K562 (cell line): Measurements from ENCODE around the gene DOCK4. TPM values are rescaled to one million over a fixed set of nuclear protein-coding genes. Genes with fewer than 3 reads are reported as not detected.

Experiments used
- ATAC-seq: fragments of 200-7000 bp; cut with Tn5 transposase; 3 replicates; pipeline ENCODE4 v1.9.1; 2020; ENCODE audit warnings: moderate library complexity
- BruUV-seq: library from RNA; stranded (reverse); fragments of 400-500 nt; replicated peaks from 2 replicates; lab custom pipeline; 2021; lab: Mats Ljungman, UMichigan
- CTCF ChIA-PET: fragments of 300-600 bp; formaldehyde crosslinking; extraction: SDS; loops from one replicate; lab custom pipeline; 2021; ENCODE audit warnings: low intra/inter-chr PET ratio; lab: Yijun Ruan, JAX
- POLR2A ChIA-PET: fragments of 300-600, 350-650 bp; sonication (Branson Sonifier 250); formaldehyde crosslinking; extraction: SDS; loops from one replicate; lab custom pipeline; 2021; ENCODE audit warnings: antibody characterized with exemption, inconsistent platforms; lab: Yijun Ruan, JAX
- DNase-seq, 4 experiments: peaks; one replicate each; pipeline versions ENCODE4 v3.0.0 to v3.0.0-alpha.2; 2011 to 2018; ENCODE audit warnings: low spot score in 3 of 4, mixed read lengths in 3 of 4; ENCODE audit errors: extremely low read depth in 1 of 4
- FAIRE-seq: peaks from 2 replicates; lab custom pipeline; 2011; peaks lifted over from hg19 to GRCh38; lab: Jason Lieb, UNC
- H2AFZ ChIP-seq: 2 replicates; pipeline ENCODE4 v1.6.0; 2011; ENCODE audit warnings: low read depth, low read length, control low read depth, inconsistent platforms
- H3K27ac ChIP-seq: fragments of 200-600 bp; 3 replicates; pipeline ENCODE4 v1.8.0; 2011; ENCODE audit warnings: low read depth, mild to moderate bottlenecking, control low read depth, inconsistent platforms, low read length, moderate library complexity, mixed read lengths; ENCODE audit errors: extremely low read depth
- H3K27me3 ChIP-seq, 2 experiments: fragments of 300-600 bp in 1 of 2; 2 replicates in 1 of 2; 3 replicates in 1 of 2; pipeline versions ENCODE4 v1.6.0 to v1.8.0; 2011; ENCODE audit warnings: inconsistent platforms in 2 of 2, low read length in 2 of 2, mild to moderate bottlenecking in 1 of 2, mixed read lengths in 1 of 2, moderate library complexity in 1 of 2; ENCODE audit not compliant: control insufficient read depth in 2 of 2, insufficient read depth in 2 of 2
- H3K36me3 ChIP-seq: fragments of 300-600 bp; 3 replicates; pipeline ENCODE4 v1.8.0; 2011; ENCODE audit warnings: mild to moderate bottlenecking, low read length, inconsistent platforms; ENCODE audit not compliant: control insufficient read depth, insufficient read depth
- H3K4me1 ChIP-seq, 2 experiments: fragments of 200-600 bp in 1 of 2; replicated peaks in 1 of 2; 2 replicates in 1 of 2; 3 replicates in 1 of 2; pipeline versions ENCODE4 v1.5.1 to v1.8.0; 2011; ENCODE audit warnings: inconsistent platforms in 2 of 2, low read length in 2 of 2, mild to moderate bottlenecking in 1 of 2, mixed read lengths in 1 of 2, moderate library complexity in 1 of 2; ENCODE audit not compliant: control insufficient read depth in 2 of 2, insufficient read depth in 2 of 2
- H3K4me2 ChIP-seq: 2 replicates; pipeline ENCODE4 v1.6.1; 2011; ENCODE audit warnings: low read length, control low read depth, inconsistent platforms, mixed read lengths; ENCODE audit not compliant: insufficient read depth
- H3K4me3 ChIP-seq: fragments of 200-600 bp; sonication (generic), shearing (Covaris generic); 2 replicates; pipeline ENCODE4 v1.5.1; 2016; ENCODE audit warnings: control low read depth, inconsistent platforms
- H3K79me2 ChIP-seq: fragments of 200-600 bp; 3 replicates; pipeline ENCODE4 v1.8.0; 2011; ENCODE audit warnings: low read length, inconsistent platforms; ENCODE audit not compliant: control insufficient read depth, insufficient read depth
- H3K9ac ChIP-seq, 2 experiments: 2 replicates each; pipeline versions ENCODE4 v1.6.0 to v1.6.1; 2011; ENCODE audit warnings: low read depth in 2 of 2, low read length in 2 of 2, control low read depth in 1 of 2, inconsistent platforms in 1 of 2, mild to moderate bottlenecking in 1 of 2, mixed read lengths in 1 of 2; ENCODE audit not compliant: insufficient read depth in 1 of 2
- H3K9me1 ChIP-seq: one replicate; pipeline ENCODE4 v1.6.0; 2011; ENCODE audit warnings: inconsistent platforms, mild to moderate bottlenecking, low read length, moderate library complexity; ENCODE audit not compliant: control insufficient read depth, insufficient read depth
- H3K9me3 ChIP-seq: replicated peaks from 2 replicates; pipeline ENCODE4 v1.5.1; 2011; ENCODE audit warnings: low read depth, low read length, inconsistent platforms; ENCODE audit not compliant: control insufficient read depth, insufficient read depth
- H4K20me1 ChIP-seq: replicated peaks from 2 replicates; pipeline ENCODE4 v1.6.1; 2011; ENCODE audit warnings: low read length, inconsistent platforms, mixed read lengths; ENCODE audit not compliant: control insufficient read depth, insufficient read depth
- CEBPG ChIP-seq, 3 experiments: fragments of 200-800 bp in 1 of 3; sonication (Bioruptor generic) in 1 of 3; sonication (generic) in 1 of 3; formaldehyde crosslinking in 1 of 3; IDR thresholded peaks in 2 of 3; conservative IDR thresholded peaks in 1 of 3; 2 replicates each; pipeline versions ENCODE4 v1.6.1 to v1.8.0; 2016 to 2022; ENCODE audit warnings: missing compliant biosample characterization in 2 of 3, missing genetic modification characterization in 2 of 3, mild to moderate bottlenecking in 1 of 3, missing genetic modification reagents in 1 of 3
- EWSR1 ChIP-seq: fragments of 450-650 bp; IDR thresholded peaks from 2 replicates; pipeline ENCODE4 v1.6.1; 2018; ENCODE audit warnings: borderline replicate concordance, mild to moderate bottlenecking, low read depth, moderate library complexity; ENCODE audit not compliant: partially characterized antibody
- SRSF9 ChIP-seq: fragments of 200-400 bp; formaldehyde crosslinking; IDR thresholded peaks from 2 replicates; pipeline ENCODE4 v1.6.1; 2017; ENCODE audit warnings: low read depth, low read length, borderline replicate concordance
- ZZZ3 ChIP-seq: fragments of 450-650 bp; IDR thresholded peaks from 2 replicates; pipeline ENCODE4 v1.6.1; 2016; ENCODE audit warnings: antibody characterized with exemption, mild to moderate bottlenecking, moderate library complexity
- WGBS: fragments of 100-300 bp; shearing (Covaris generic); methylation state at CpG from one replicate; pipeline ENCODE4 v1.1.6; 2016; ENCODE audit warnings: low coverage, mixed read lengths; ENCODE audit not compliant: insufficient coverage; ENCODE audit errors: missing lambda C conversion rate; 5-methylcytosine and 5-hydroxymethylcytosine counted together
- in situ Hi-C: fragments of 300-500 bp; cut with MboI; formaldehyde crosslinking; loops from 4 replicates; pipeline ENCODE4 v1.15.0; 2018; ENCODE audit warnings: inconsistent platforms, mixed read lengths
- intact Hi-C: fragments of 100-400 bp; cut with micrococcal nuclease; formaldehyde crosslinking; loops from 2 replicates; pipeline ENCODE4 v1.14.2; 2022
- polyA plus RNA-seq, 8 experiments: library from polyadenylated mRNA; depleted of rRNA in 4 of 8; stranded (reverse) in 5 of 8; unstranded in 3 of 8; fragments of >200 nt; fragmentation: Nextera tagmentation in 2 of 8; fragmentation: Illumina TruSeq in 1 of 8; extraction: Ambion mirVana in 2 of 8; extraction: Trizol in 1 of 8; gene quantifications; 2 replicates each; pipeline versions ENCODE4 v1.2.1 to v1.2.3, GENCODE V29; 2011 to 2014; ENCODE audit warnings: inconsistent platforms in 1 of 8, missing spikeins in 1 of 8
- total RNA-seq, 7 experiments: library from RNA; depleted of rRNA in 6 of 7; stranded (reverse); fragments of >200 nt in 6 of 7; fragmentation: Illumina TruSeq in 2 of 7; extraction: Trizol in 2 of 7; gene quantifications; 2 replicates each; pipeline versions ENCODE4 v1.2.1 to v1.2.3, GENCODE V29; 2011 to 2021; ENCODE audit warnings: low replicate concordance in 1 of 7
- TF ChIP-seq, protein P1 (sequence below), 2 experiments: fragments of 450-650 bp; IDR thresholded peaks; 2 replicates each; pipeline ENCODE4 v1.6.1; 2016; ENCODE audit warnings: mild to moderate bottlenecking in 2 of 2, borderline replicate concordance in 1 of 2, low read depth in 1 of 2, moderate library complexity in 1 of 2

DOCK4 gene
- total and polyA plus RNA-seq, 9 of the 15 experiments (the other 6 are each of a cell fraction or from before 2014, with no cell fraction given) = 0.42 to 5.7 (median 2.3) TPM

DNA sequence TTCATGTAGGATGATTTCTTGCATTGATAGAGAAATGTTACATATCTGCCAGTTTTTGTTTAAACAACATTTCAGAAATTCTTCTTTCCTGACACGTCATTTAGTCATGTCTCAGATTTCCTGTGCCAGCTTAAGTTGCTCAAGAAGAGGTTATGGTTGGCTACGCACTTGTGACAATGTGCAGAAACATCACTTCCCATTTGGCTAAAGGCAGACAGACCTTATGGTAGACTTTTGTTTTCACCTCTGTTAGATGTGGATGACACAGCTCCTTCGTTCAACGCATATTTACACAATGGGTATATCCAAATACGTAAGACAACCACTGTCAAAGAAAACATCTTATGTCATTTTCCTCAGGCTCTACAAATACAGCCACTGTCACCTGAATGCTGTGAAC, 125.8 kb downstream of the DOCK4 start:
- no peak for FAIRE-seq

More for the DNA sequence above, 125.8 kb downstream of the DOCK4 start:
- no peaks in the 10 kb centered on the region for H3K9me1 ChIP-seq
- WGBS = 0% methylated on average over 5 of the region's 5 CpGs
- TF ChIP-seq SRSF9 = no peak
- no peak for TF ChIP-seq CEBPG (CRISPR knock-in tag; IDR thresholded peaks at IDR 0.05)
- TF ChIP-seq CEBPG (tag; conservative IDR thresholded peaks at IDR 0.05 in 1 of 2, IDR thresholded peaks at IDR 0.05 in 1 of 2) = 0 out of 4 replicates have a peak, but pooled peaks of 1 of the 2 experiments have one; percentile 6
- TF ChIP-seq, protein P1, sequence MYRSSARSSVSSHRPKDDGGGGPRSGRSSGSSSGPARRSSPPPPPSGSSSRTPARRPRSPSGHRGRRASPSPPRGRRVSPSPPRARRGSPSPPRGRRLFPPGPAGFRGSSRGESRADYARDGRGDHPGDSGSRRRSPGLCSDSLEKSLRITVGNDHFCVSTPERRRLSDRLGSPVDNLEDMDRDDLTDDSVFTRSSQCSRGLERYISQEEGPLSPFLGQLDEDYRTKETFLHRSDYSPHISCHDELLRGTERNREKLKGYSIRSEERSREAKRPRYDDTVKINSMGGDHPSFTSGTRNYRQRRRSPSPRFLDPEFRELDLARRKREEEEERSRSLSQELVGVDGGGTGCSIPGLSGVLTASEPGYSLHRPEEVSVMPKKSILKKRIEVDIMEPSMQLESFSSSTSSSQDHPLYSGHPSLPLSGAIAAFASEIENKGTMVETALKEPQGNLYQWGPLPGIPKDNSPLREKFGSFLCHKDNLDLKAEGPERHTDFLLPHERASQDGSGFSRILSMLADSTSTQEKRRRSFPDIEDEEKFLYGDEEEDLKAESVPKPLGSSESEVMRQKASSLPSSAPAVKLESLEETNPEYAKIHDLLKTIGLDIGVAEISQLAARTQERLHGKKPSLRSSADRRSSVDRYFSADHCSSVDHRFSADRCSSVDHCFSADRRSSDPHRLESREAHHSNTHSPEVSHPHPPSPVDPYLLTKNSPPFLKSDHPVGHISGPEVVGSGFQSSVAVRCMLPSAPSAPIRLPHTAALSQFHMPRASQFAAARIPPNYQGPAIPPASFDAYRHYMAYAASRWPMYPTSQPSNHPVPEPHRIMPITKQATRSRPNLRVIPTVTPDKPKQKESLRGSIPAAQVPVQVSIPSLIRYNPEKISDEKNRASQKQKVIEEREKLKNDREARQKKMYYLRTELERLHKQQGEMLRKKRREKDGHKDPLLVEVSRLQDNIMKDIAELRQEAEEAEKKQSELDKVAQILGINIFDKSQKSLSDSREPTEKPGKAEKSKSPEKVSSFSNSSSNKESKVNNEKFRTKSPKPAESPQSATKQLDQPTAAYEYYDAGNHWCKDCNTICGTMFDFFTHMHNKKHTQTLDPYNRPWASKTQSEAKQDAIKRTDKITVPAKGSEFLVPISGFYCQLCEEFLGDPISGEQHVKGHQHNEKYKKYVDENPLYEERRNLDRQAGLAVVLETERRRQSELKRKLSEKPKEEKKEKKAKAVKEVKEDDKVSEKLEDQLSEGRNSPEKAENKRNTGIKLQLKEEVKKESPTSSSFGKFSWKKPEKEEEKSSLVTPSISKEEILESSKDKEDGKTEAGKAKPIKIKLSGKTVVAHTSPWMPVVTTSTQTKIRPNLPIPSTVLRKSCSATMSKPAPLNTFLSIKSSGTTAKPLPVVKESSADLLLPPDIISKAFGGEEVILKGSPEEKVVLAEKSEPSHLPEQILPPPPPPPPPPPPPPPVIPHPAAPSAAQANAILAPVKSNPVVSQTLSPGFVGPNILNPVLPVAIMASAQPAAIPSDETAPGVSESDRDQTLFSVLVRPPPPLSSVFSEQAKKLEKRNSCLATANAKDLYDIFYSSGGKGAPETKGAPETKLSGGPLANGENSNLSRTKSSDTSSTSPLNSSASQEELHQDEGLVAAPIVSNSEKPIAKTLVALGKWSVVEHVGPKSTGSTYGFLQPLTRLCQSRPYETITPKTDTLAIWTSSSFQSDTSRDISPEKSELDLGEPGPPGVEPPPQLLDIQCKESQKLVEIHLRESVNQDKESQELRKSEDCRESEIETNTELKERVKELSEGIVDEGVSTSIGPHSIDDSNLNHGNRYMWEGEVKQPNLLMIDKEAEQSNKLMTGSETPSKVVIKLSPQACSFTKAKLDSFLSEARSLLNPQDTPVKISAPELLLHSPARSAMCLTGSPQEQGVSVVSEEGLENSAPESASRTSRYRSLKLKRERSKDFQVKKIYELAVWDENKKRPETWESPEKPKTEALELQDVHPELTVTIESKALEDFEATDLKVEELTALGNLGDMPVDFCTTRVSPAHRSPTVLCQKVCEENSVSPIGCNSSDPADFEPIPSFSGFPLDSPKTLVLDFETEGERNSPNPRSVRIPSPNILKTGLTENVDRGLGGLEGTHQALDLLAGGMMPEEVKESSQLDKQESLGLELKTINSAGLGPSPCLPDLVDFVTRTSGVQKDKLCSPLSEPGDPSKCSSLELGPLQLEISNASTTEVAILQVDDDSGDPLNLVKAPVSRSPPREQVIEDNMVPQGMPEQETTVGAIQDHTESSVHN (IDR thresholded peaks at IDR 0.05; ENCODE audit: borderline replicate concordance in 1 of 2, low read depth in 1 of 2) = no peak
- TF ChIP-seq ZZZ3 = no peak
- TF ChIP-seq EWSR1 = no peak
- CTCF ChIA-PET = no interaction called here
- POLR2A ChIA-PET = interaction anchor here (0.7 kb wide), 1 partner anchor 11 kb away, joined by 3 read pairs; no protein-coding TSS in a partner anchor
- H3K27ac ChIP-seq = no peak overlapping the region
- H3K79me2 ChIP-seq = no peaks in the 10 kb centered on the region
- H2AFZ ChIP-seq = no peak overlapping the region
- in situ Hi-C loops (no loop called here), intact Hi-C loops (no loop called here)
- BruUV-seq = no TSS peak
- no peaks in the 10 kb centered on the region for H3K9me3 ChIP-seq
- no peaks in the 10 kb centered on the region for H4K20me1 ChIP-seq
- peaks cover 0 to 9% of the 10 kb centered on the region in 2 experiments; a peak in 2 of 5 replicates for H3K27me3 ChIP-seq
- no peaks in the 10 kb centered on the region for H3K36me3 ChIP-seq
- ATAC-seq (no peak), DNase-seq (no peak)
- no peak overlapping the region for H3K4me2 ChIP-seq
- H3K4me3 ChIP-seq = no peak overlapping the region
- no peak overlapping the region for H3K9ac ChIP-seq
- H3K4me1 ChIP-seq = no peaks in the 10 kb centered on the region
